LoVo (cell line): ENCODE results near the gene LINGO3.

ENCODE experiments used
- DNase-seq: peaks from one replicate; pipeline ENCODE4 v3.0.0-alpha.2; 2016; ENCODE audit warnings: low spot score

LINGO3 gene

DNA sequence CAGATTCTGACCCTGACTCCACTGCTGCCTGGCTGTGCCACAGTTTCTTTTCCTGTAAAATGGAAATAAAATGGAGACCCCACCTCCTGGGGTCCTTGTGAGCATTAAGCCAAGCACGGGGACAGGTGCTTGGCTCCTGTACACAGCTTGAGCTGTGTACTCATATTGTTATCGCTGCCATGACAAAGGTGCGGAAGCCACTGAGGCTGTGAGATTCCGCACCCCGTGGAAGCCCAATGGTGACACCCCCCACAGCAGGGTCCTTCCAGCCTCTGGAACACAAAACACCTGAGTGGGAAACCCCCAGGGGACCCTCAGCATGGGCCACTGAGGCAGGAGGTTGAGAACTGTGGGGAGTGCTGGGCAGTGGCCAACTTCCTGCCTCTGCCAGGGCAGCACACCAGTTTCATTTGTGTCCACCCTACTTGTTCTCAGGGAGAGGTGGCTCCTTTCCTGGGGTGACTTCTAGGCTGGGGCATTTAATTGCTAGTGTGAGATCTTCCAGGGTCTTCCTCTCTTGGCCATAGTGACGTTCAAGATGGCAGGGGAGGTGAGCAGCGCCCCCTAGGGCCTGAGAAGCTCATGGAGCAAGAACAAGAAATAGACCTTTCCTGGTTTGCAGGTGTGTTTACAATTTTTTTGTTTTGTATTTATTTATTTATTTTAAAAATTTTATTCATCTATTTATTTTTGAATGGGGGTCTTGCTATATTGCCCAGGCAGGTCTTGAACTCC is 46.3 kb downstream of the LINGO3 start:
- DNase-seq: no peak

DNA sequence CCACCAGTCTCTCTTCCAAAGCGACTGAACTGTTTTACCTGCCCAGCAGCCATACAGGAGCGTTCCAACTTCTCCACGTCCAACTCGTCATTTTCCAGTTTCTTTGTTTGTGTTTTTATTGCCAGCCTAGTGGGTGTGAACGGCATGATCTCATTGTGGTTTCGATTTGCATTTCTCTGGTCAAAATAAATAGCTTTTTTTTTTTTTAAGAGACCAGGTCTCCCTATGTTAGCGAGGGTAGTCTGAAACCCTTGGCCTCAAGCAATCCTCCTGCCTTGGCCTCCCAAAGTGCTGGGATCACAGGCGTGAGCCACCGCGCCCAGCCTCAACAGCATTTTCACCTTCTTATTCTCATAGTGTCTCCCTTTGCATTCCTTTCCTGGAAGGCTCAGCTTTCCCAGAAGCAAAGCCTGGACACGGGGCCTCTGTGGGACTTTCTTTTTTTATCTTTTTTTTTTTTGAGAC is 47.6 kb downstream of the LINGO3 start:
- DNase-seq: peak; percentile 57

GRCh38 chr19:2259336-2259735 is 48.6 kb downstream of the LINGO3 start:
- no peak for DNase-seq
